Tibial nerve (tissue), 4 donors: Measurements from ENCODE around the gene TOR3A.

Experiments
- CTCF ChIP-seq, 5 experiments: fragments of 200-600 bp in 3 of 5; fragments of 450-650 bp in 2 of 5; sonication (generic) in 3 of 5; IDR thresholded peaks; one replicate each; pipeline ENCODE4 v1.5.1; 2016 to 2019; ENCODE audit warnings: antibody characterized with exemption in 5 of 5, mild to moderate bottlenecking in 3 of 5, moderate library complexity in 2 of 5
- EP300 ChIP-seq, 2 donors: sonication (generic); formaldehyde crosslinking; IDR thresholded peaks; one replicate each; pipeline ENCODE4 v1.6.1; 2017; ENCODE audit warnings: antibody characterized with exemption in 2 of 2, mild to moderate bottlenecking in 1 of 2
- POLR2A ChIP-seq, 2 donors: fragments of 450-650 bp; IDR thresholded peaks; one replicate each; pipeline ENCODE4 v1.6.1; 2017; ENCODE audit warnings: antibody characterized with exemption in 2 of 2, mild to moderate bottlenecking in 2 of 2, moderate library complexity in 2 of 2

GRCh38 chr1:179061360-179062282 is 20.2 kb upstream of the TOR3A start:
- TF ChIP-seq CTCF (IDR thresholded peaks at IDR 0.05) (no peak), POLR2A (IDR thresholded peaks at IDR 0.05) (no peak), EP300 (IDR thresholded peaks at IDR 0.05) (no peak)
